HT-29 (cell line): ENCODE measurements around the gene NXF1. TPM values are rescaled to one million over a fixed set of nuclear protein-coding genes. Genes with fewer than 3 reads are reported as not detected.
"Not testable (repeated sequence)": the region's sequence is repeated elsewhere in the genome, so short reads cannot be mapped to it uniquely, and the experiment has no call there.

ENCODE experiments used
- DNase-seq: peaks from one replicate; pipeline ENCODE4 v3.0.0-alpha.2; 2015; ENCODE audit warnings: low spot score
- total RNA-seq: library from RNA; depleted of rRNA; stranded (reverse); fragments of >200 nt; shearing (Covaris generic); gene quantifications from 2 replicates; pipeline ENCODE4 v1.2.3, GENCODE V29; 2014; rRNA removed

NXF1 gene
- total RNA-seq: 24.4 and 31.7 TPM in 2 replicates

DNA sequence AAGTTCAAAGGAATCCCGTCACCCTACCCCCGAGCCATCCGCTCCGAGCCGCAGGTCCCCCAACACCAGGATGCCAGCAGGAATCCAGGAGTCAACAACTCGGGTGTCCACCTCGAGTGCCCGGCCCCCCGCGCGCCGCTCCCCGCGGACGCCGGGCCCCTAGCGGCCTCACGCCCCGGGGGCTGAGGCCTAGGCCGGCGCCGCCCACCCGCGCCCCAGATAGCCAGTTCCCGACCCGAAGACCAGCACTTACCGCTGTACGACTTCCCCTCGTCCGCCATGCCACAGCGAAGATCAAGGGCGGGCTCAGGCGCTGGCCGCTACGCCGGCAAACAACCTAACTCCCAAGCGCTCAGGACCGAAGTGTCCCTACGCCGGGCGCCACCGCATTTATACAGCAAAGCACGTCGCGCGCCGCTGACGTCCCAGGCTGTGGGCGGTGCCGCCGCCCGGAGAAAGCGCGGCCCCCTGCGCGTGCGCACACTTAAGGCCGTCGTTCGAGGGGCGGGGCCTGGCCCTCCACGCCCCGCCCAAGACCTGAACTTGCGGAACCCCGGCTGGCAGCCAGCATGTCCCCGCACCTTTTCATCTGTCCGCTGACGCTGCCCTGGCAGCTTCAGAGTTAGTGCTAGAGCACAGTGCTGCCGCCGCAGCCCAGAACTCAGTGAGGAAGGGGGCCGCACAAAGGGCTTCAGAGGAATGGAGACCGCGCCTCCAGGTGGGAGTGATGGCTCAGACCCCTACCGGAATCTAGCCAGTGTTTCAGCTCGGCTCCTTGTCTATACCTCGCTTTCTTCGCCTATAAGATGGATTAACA lies at the start of gene NXF1:
Gene NXF1 (minus strand): TSS at position 365 of the 817 bp plus-strand sequence. CDS start 84 bp downstream, at position 281.
- DNase-seq: peak; percentile 99

DNA sequence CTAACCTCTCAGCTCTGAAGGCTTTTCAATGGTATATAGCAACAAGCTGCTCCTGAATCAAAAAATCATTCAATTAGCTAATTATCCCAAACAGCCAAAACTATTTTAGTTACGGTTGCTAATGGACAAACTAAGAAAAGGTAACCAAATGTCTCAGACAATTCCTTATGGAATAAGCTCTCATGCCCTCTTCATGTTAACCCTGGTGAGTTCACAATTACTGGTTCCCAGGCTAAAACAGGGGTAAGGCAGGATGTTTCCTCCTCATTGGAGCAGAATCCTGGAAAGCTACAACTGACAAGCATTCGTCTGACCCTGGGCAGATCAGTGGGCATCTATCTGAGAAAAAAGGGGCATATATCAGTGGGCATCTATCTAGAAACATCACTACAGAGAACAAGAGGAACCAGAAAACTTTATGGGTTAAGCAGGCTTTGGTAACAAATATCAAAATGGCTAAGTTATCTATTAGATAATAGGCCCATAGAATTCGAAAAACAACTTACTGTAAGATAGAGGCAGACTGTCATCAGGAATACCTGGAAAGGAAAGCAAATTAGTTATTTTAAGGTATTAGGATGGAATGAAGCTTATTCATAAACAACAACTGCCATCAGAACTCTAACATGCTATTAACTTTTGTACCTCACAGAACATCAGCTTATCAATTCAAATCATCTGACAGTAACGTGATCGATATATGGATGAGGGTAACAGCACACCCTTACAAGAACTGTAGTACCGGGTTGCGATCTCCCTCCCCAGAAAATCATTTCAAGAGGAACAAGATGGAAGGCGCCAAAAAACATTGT lies 49.0 kb upstream of the NXF1 start:
- no peak for DNase-seq

DNA sequence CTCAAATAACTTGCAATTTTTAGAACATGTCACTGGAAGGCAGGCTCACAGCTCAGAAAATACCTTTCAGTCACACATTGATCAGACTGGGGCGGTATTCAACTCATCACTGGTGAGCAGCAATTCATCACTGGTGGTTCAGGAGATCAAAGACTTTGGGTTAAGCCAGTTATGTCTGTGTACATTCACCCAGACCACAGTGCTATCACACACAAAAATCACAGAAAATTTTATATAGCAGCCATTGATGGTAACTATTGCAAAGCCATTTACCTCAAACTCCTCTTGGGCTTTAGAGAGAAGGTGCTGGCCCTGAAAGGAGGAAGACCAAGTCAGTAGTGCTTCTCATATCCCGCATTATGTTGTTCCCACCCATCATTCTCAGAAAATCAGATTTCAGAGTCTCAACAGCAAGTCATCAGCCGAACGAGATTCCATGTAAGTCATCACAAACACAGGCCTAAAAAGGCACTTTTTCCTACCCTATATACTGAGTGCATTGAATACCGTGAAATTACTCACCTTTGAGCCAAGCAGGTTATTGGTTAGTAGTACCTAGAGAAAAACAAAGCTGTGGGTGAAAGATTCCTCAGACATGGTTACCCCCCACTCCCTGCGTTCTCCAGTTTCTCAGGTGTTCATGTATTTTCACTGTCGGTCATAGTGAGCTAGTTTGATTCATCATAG lies 48.2 kb upstream of the NXF1 start:
- DNase-seq: no peak

DNA sequence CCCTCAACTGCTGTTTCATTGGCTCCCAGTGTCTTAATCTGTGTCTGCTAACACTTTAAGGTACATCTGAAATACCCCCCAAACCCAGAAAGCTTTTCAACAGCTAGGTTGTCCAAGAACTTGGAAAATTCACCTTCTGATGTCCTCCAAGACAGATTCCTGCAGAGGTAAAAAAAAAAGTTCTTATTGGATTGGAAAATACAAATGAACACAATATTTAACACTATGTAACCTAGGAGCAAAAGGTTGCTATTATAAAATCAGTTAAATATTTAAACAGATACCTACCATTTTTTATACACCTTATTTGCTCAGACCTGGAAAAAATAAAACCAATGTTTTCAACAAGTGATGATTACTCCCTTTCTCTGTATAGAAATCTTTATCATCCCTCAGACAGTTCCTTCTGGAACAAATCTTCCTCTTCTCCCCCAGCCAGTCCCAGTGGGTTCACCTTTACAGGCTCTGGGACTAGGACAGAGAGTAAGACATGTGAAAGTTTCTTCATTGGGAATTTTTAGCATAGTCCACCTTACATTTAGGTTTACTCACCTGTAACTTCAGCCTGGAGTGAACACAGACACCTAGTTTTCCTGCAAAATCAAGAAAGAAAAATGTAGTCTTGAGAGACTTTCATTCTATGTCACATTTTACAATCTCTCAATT lies 47.4 kb upstream of the NXF1 start:
- DNase-seq: no peak

DNA sequence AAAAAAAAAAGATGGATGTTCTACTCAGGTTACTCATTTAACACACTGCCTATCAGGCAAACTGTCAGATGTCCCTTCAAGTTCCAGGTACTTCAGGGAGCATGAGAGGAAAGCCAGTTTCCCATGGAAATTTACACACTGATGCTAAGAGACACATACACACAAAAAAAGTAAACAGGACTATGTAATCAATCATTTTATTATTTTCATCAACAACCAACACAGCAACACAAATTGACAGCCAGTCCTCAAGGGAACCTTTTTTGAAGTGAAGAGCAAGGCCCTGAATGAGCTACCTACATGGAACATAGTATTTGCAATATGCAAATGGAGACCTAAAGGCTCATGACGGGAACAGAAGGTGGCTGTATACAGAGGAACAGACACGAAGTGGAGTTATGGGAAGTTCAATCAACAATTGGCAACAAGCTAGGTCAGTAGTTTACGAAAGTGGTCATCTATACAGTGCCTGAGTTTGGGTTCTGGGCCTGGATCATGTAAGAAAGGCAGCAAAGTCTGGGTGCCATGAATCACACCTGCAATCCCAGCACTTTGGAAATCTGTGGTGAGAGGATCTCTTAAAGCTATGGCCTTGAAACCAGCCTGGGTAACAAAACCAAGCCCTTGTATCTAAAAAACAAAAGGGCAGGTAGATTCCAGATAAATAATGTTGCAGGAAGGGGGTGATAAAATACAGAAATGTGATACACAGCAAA lies 46.7 kb upstream of the NXF1 start:
- peak; percentile 52 for DNase-seq

DNA sequence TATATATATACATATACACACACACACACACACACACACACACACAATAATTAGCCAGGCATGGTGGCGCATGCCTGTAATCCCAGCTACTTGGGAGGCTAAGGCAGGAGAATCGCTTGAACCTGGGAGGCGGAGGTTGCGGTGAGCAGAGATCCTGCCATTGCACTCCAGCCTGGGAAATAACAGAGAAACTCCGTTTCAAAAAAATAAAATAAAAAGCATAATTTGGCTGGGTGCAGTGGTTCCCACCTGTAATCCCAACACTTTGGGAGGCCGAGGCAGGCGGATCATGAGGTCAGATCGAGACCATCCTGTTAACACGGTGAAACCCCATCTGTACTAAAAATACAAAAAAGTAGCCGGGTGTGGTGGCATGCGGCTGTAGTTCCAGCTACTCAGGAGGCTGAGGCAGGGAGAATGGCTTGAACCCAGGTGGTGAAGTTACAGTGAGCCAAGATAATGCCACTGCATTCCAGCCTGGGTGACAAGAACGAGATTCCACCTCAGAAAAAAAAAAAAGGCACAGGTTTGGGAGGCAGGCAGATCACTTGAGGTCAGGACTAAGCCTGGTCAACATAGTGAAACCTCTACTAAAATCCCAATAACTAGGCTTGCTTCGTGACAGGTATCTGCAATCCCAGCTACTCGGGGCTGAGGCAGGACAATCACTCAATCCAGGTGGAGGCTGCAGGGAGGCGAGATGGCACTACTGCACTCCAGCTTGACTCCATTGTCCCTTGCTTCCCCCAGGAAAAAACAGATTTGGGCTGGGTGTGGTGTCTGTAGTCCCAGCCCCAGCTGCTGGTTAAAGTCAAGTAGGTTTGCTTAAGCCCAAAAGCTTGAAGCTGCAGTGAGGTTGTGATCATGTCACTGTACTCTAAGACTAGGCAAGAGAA lies 45.9 kb upstream of the NXF1 start:
- peak; percentile 68 for DNase-seq

- no peak for DNase-seq
Measured at GRCh38 chr11:62847767-62848314, 42.6 kb upstream of the NXF1 start.

- DNase-seq: no peak
Measured at GRCh38 chr11:62846177-62846576, 40.9 kb upstream of the NXF1 start.

DNA sequence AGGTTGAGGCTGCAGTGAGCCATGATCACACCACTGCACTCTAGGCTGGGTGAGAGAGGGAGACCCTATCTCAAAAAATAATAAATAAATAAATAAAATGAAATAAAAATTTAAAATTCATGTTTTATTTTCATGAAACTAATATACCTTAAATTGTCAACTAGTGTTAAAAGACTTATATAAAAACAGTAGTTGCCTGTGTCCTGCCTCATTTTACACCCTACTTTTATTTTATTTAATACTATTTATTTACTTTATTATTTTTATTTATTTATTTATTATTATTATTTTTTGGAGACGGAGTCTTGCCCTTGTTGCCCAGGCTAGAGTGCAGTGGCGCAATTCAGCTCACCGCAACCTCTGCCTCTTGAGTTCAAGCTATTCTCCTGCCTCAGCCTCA lies 38.9 kb upstream of the NXF1 start:
- DNase-seq: no peak

DNA sequence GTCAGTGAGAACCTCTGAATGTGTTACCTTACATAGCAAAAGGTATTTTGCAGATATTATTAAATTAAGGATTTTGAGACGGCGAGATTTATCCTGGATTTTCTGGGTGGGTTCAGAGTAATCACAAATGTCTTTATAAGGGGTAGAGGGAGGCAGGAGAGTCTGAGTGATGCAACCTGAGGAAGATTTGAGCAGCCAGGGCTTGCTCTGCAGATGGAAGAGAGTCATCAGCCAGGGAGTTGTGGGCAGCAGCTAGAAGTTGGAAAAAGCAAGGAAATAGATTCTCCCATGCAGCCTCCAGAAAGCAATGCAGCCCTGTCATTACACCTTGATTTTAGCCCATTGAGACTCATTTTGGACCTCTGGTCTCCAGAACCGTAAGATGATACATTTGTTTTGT lies 38.2 kb upstream of the NXF1 start:
- DNase-seq: no peak

DNA sequence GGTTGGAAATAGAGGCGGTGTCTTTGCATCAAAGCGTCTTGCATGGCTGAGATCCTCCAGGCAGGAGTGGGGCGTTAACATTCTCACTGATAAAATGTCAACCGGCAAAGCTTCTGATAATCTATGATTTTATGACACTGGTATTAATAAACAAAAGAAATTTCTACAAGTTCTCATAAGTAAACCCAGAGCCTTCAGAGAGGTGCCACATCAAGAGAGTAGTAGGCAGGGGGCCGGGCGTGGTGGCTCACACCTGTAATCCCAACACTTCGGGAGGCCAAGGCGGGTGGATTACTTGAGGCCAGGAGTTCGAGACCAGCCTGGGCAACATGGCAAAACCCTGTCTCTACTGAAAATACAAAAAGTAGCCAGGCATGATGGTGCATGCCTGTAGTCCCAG lies 37.7 kb upstream of the NXF1 start:
- DNase-seq: not testable (repeated sequence)

DNA sequence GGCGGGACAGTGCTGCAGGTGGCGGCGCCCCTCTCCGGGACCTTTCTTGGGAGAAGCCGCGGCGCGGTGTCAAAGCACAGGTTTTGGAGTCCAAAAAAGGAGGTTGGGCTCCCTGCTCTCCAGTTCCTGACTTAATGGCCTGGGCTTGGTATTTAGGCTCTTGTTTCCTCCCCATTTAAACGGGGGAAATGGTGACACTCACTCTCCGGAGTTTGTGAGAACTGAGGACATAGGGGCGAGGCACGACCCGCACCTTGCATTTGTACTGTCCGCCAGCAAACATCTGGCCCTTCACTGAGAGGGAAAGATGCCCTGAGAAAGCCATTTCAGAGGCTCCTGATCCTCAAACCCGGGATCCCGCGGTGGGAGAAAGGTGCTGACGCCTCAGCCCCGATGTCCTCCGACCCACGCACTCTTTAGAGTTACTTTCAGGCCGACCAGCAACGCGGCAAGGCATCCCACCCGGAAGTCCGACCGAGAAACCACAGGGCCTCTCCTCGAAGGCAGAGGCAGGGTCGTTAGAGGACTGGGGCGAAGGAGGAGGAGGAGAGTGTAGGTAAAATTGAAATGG lies 37.0 kb upstream of the NXF1 start:
- no peak for DNase-seq

DNA sequence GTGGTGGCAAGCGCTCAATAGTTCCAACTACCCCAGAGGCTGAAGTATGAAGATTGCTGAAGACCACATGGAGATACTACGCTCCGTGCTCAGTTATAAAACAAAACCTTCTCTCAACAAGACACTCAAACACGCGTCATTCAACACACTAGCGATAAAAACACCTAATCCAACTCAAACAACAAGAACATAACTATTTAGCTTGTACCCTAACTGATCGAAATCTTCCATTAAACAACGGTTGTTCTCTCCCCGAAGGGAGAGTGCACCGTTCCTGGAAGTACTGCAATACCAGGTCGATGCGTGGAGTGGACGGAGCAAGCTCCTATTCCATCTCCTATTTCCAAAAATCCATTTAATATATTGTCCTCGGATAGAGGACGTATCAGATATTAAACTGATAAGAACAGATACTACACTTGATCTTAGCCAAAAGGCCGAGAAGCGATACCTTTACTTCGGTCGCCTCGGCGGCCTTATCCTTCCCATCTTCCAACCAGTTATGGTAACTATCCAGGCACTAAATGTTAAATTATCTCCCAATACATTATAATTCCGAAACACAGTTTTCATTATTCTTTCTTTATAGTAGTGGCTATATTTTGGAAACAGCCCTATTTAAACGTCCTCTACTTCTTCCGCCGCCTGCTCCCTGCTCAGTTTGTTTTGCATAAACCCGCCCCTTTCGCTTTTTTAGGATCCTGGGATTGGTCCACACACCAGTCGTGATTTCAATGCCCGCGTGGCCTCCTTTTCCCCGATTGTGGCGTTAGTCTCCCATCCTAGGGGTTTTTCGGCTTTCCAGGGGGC lies 36.3 kb upstream of the NXF1 start:
- peak; percentile 99 for DNase-seq

- peak; percentile 99 for DNase-seq
Measured at GRCh38 chr11:62840721-62841360, 35.6 kb upstream of the NXF1 start.

DNA sequence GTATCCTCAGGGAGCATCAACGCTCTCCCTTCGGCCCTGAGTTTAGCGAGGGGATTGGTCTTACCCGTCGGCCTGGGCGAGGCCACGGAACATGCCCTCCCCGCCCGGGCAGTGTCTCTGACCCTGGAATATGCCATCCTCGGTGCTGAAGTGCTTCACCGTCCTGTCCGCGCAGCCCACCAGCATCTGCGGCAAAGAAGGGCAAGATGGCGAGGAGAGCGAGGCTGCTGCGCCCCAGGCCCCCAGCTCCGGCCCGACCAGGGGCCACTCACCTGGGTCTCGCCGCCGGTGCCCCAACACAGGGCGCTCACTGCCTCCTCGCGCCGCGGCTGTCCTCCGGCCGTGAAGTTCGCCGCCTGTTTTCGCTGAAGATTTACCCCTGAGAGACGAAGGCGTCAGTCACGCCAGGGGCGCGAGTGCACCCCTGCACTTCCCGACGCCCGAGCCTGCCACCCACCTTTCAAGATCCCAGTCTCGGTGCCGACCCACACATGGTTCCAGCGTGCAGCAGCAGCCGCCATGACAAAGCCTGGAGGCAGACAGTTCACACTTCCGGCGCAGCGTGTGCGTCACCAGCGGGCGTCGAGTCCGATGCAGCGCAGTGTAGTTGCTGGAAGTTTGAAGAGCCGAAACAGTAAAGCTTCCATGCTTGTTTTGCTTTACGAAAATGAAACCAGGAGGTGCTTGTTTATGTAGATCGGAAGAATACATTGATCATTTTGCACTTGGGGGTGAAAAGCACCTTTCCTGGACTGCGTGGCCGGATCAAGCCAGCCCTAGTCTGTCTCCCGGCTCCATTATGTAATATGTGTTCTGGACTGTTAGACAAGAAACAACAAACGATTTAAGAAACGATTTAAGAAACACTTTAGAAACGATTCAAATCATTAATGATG lies 34.1 kb upstream of the NXF1 start, which contains the start of gene WDR74:
Gene WDR74 (minus strand): TSS at position 541 of the 896 bp plus-strand sequence. CDS start 20 bp downstream, at position 521.
- DNase-seq: peak; percentile 98

DNA sequence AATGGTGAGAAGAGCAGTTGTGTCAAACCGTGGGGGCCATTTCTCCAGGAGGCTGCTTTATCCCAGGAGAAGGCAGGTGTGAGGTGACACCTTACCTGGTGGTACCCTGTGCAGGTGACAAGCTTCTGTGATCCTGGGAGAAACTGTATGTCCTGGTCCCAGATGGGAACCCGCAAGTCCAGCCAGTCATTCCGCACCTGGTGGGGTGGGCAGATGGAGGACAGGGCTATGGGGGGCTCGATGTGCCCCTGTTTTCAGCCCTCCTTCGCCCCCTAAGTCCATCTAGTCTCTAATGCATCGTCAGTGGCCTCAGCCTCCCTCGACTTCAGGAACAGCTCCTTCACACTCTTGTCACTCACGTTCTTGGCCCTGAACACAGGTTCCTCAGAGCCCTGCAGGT lies 30.1 kb upstream of the NXF1 start:
- DNase-seq: no peak
